NCI-H1092 treated with DMSO at 0.1 percent for 48 hours (cell line): ENCODE results near the gene ANKRD53.
"Not testable (repeated sequence)": the region's sequence is repeated elsewhere in the genome, so short reads cannot be mapped to it uniquely, and the experiment has no call there.

Experiments used
- DNase-seq: peaks from one replicate; lab custom pipeline; 2025; lab: John Stamatoyannopoulos, UW

The ANKRD53 gene

GRCh38 chr2:70991142-70991541 is 12.7 kb downstream of the ANKRD53 start:
- DNase-seq, result no peak

GRCh38 chr2:70991742-70992141 is 13.3 kb downstream of the ANKRD53 start:
- DNase-seq, result no peak

GRCh38 chr2:70992945-70993853 is 14.8 kb downstream of the ANKRD53 start:
- no peak for DNase-seq

GRCh38 chr2:70994009-70994698 is 15.7 kb downstream of the ANKRD53 start:
- DNase-seq, result peak; percentile 4

- peak; percentile 82 for DNase-seq
Observed at GRCh38 chr2:70994699-70995425, 16.4 kb downstream of the ANKRD53 start, which contains the start of gene TEX261. Gene TEX261 (minus strand): TSS chr2:70994873. CDS start chr2:70994757, 116 bp downstream.

- DNase-seq, result peak; percentile 28
Observed at GRCh38 chr2:70995426-70995729, 16.9 kb downstream of the ANKRD53 start.

GRCh38 chr2:70998885-70999284 is 20.5 kb downstream of the ANKRD53 start:
- DNase-seq, result not testable (repeated sequence)

- DNase-seq, result no peak
Observed at GRCh38 chr2:70999362-70999761, 20.9 kb downstream of the ANKRD53 start.

- not testable (repeated sequence) for DNase-seq
Observed at GRCh38 chr2:70999931-71000330, 21.5 kb downstream of the ANKRD53 start.

GRCh38 chr2:71000780-71001591 is 22.6 kb downstream of the ANKRD53 start:
- peak; percentile 41 for DNase-seq

GRCh38 chr2:71001592-71001927 is 23.1 kb downstream of the ANKRD53 start:
- no peak for DNase-seq

GRCh38 chr2:71001981-71002570 is 23.6 kb downstream of the ANKRD53 start:
- no peak for DNase-seq

GRCh38 chr2:71003396-71003795 is 25.0 kb downstream of the ANKRD53 start:
- no peak for DNase-seq

GRCh38 chr2:71003966-71004755 is 25.7 kb downstream of the ANKRD53 start:
- DNase-seq, result no peak

- DNase-seq, result no peak
Observed at GRCh38 chr2:71004857-71005256, 26.4 kb downstream of the ANKRD53 start.

GRCh38 chr2:71005271-71006202 is 27.1 kb downstream of the ANKRD53 start:
- DNase-seq, result no peak

GRCh38 chr2:71006323-71006722 is 27.9 kb downstream of the ANKRD53 start:
- no peak for DNase-seq

- DNase-seq, result no peak
Observed at GRCh38 chr2:71006955-71007799, 28.7 kb downstream of the ANKRD53 start.

- no peak for DNase-seq
Observed at GRCh38 chr2:71008342-71008741, 29.9 kb downstream of the ANKRD53 start.
